Stimulated activated CD8-positive, alpha-beta memory T cell treated with anti-CD3 and anti-CD28 coated beads, Interleukin-12 subunit alpha, Interleukin-12 subunit beta, amount 100 ng/mL, for 24 hours (primary cell): Measurements from ENCODE around the gene FAM162A.
A peak's percentile ranks its signal among the peaks of the same experiment; 100 is the strongest.

Experiments used
- DNase-seq: peaks from one replicate; pipeline ENCODE4 v3.0.0-alpha.2; 2020; ENCODE audit errors: extremely low read depth

The FAM162A gene

DNA sequence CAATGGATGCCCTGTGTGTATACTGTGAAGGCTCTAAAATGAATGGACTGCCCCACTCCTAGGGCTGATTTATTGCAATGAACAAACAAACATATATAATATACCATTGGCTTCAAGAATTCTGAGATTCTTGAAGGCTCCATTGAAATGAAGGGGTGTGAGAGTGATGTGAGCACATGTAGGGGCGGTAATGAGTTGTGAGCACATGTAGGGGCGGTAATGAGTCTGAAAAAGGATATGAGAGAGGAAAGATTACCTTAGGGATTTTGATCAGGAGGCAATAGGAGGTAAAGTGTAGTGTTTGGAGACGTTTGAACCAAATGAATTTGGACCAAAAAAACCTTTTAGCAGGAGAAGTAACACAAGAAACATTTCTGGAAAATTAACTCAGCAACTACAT is 3.7 kb downstream of the FAM162A start:
- DNase-seq: no peak

DNA sequence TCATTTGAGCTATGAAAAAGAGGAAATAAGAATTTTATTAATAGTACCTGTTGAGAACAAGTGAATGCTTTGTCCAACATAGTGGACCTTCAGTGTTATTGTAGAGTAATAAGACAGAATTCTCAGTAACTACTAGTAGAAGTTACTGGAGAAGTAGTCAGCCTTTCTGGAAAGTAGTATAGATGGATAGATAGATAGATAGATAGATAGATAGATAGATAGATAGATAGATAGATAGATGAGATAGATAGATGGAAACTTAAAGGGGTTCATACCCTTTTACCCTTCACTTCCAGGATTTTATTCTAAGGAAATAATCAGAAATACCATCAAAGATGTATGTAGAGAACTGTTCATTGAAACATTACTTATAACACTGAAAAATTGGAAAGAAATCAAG is 5.2 kb downstream of the FAM162A start:
- no peak for DNase-seq

DNA sequence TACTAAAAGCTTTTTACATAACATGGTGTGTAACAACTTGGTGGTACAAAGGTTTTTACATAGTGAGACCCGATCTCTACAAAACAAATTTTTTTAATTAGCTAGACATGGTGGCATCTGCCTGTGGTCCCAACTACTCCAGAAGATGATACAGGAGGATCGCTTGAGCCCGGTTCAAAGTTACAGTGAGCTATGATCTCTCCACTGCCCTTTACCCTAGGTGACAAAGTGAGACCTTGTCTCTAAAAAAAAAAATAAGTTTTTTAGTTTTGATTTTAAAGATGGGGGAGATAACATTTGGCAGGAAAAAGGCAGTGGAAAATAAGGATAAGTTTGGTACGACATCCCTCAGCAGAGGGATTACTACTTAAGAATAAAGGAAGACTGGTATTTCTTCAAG is 5.9 kb downstream of the FAM162A start:
- no peak for DNase-seq

DNA sequence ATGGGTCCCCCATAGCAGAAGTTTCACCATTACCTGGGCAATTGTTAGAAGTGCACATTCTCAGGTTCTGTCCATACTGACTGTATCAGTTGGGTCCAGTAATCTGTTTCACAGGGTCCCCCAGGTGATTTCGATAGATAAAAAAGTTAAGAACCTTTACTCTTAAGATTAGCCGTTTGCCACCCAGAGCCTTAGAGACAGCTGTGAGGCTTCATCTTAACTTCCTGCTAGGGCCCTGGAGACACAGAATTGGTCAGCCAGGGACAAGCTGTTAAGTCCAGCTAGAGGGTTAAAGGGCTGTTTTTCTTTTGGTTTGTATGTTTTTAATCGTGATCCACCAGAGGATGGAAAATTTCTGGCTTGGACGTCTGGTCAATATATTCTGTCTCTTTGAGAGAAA is 6.7 kb downstream of the FAM162A start:
- no peak for DNase-seq

DNA sequence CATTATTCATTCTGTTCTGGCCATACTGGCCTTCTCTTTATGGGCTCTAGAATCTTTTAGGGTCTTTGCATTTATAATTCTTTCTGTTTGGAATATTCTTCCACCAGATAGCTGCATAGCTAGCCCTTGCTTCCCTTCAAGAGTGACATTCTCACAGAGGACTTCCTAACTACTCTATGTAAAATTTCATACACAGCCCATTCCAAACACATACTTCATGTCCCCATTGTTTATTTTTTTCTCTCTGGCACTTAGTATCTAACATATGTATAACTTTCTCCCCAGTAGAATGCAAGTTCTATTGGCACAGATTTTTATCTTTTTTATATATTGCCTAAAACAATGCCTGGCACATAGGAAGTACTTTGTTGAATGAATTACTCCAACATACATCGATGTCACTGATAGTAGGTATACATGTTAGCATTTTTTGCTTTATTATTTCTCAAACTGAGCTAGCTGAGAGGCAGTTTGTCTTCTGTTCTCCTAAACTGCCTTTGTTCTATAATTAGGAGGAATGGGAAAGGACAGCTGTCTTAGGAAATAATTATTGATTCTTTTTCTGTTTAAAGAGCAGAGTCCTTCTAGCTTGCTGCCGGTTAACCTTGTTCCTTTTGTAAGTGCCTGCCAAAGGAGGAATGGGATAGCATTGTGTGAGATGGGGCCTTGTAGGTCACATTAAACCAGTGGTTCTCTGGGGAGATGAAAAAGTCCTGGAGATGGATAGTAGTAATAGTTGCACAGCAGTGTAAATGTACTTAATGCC is 7.9 kb downstream of the FAM162A start:
- no peak for DNase-seq

DNA sequence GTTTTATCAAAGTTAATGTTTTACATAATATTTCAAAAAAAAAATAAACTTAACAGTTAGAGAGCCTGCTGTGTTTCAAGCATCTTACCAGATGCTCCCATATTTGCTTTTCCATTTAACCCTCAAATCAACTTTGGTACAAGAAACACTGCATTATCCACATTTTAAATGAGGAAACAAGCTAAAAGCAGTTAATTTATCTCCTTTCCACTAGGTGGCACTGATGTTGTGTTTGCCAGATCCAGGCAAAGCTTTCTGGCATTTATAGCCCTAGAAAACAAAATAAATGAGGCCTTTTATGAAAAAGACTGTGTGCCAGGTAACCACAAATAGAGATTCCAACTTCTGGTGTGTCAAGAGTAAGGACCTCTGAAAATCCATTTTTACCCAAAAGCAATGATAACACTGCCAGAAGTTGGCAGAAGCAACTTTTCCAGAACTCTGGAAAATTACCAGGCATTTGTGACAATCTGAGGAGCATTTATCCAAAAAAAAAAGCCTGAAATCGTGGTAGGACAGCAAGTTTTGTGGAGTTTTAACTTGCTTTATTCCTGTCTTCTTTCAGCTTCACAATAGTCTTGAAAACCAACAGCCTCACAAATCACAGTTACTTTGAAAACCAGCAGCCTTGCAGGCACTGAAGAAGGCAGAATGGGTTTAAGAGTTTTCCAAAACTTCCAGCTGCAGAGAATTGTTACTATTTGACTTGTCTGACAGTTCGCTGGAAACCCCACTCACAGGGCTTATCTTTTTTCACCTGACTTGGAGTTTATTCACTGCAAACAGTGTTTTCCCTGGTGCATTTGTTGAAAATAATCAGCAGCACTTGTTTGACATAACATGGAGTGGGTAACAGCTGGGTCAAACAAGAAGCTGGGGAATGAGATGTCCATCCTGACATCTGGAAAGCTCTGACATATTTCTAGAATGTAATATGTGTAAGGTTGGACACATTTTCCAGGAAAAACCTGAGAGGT is 9.2 kb downstream of the FAM162A start:
- no peak for DNase-seq

DNA sequence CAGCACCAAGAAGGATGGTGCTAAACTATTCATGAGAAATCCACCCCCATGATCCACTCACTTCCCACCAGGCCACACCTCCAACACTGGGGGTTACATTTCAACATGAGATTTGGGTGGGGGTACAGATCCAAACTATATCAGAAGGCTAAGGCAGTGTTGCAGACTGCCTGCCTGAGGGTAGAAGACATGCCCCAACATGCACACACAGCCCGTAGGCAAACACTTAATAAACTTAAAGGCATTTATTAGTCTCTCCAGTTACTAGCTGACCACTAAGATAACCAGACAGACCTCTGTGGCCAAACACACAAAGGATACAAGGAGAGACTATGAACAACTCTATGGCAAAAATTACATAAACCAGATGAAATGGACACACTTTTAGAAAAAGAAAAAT is 10.2 kb downstream of the FAM162A start:
- no peak for DNase-seq

DNA sequence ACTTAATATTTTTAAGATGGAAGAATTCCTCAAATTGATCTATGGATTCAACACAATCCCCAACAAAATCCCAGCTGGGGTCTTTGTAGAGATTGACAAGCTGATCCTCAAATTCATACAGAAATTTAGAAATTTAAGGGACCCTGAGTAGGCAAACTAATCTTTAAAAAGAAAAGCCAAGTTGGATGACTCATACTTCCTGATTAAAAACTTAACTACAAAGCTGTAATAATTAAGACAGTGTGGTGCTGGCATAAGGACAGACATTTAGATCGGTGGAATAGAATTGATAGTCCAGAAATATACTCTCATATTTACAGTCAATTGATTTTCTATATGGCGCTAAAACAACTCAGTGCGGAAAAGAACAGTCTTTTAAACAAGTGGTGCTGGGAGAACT is 11.6 kb downstream of the FAM162A start:
- DNase-seq: no peak

DNA sequence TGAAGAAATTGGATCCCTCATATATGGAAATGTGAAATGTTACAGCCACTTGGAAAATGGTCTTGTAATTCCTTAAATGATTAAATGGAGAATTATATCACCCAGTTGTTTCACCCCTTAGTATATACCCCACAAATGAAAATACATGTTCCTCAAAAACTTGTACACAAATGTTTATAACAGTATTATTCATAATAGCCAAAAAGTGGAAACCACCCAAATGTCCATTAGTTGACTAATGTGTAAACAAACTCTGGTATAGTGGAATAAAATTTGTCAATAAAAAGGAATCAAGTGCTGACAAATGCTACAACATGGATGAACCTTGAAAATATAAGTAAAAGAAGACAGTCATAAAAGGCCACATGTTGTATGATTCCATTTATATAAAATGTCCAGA is 12.5 kb downstream of the FAM162A start:
- no peak for DNase-seq

DNA sequence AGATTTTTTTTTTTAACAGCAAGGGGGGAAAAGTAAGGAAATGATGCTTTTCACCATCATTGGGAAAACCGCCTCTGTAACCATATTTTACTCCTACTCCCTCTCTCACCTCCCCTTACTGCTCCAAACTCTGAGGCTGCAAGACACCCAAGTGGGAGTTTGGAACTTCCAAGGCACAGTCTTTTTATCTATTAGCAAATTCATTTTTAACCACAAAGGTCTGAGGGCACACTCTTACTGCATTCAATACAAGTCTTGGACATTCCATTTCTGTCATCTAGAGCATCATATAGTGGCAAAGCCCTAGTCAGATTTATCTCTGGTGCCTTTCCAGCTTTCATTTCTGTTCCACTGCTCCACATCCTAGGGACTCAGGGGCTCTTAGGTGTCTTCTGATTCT is 13.2 kb downstream of the FAM162A start:
- no peak for DNase-seq

DNA sequence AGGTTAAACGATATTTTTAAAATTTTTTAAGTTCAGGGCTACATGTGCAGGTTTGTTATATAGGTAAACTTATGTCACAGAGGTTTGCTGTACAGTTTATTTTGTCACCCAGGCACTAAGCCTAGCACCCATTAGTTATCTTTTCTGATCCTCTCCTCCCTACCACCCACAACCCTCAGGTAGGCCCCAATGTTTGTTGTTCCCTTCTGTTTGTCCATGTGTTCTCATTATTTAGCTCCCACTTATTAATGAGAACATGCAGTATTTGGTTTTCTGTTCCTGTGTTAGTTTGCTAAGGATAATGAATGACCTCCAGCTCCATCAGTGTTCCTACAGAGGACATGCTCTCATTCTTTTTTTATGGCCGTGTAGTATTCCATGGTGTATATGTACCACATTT is 14.9 kb downstream of the FAM162A start:
- no peak for DNase-seq

DNA sequence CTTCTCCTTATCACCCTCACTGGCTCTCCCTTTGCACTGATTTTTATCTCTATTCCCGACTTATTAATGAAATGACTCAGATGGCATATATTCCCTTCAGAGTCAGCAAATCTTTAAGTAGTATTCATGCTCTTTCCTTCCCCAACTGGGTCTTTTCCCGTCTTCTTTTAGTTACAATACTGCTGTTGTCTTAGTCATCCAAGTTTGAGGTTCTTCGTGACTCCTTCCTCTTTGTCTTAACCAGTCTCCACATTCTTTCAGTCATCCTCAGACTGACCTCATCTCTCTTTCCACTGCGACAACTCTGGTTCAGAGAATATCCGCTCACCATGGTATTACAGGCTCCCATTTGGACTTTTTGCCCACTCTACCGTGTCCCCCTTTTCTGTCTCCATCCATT is 19.5 kb downstream of the FAM162A start:
- DNase-seq: no peak

DNA sequence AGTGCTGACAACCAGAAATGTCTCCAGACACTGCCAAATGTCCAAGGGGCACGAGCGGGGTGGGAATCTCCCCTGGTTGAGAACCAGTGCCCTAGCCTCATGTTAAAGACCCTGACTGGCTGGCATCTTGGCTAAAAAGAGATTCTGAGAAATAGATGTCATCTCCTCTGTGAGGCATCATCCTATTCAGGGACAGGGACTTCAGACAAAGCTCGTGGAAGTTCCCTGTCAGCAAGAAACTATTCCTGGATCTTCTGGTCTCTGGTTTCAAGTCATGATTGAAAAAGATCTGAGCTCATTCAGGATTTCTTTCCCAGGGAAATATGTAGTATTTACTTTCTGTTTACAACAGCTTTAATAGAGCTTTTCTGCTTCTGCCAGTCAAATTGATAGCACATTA is 21.0 kb downstream of the FAM162A start:
- no peak for DNase-seq

DNA sequence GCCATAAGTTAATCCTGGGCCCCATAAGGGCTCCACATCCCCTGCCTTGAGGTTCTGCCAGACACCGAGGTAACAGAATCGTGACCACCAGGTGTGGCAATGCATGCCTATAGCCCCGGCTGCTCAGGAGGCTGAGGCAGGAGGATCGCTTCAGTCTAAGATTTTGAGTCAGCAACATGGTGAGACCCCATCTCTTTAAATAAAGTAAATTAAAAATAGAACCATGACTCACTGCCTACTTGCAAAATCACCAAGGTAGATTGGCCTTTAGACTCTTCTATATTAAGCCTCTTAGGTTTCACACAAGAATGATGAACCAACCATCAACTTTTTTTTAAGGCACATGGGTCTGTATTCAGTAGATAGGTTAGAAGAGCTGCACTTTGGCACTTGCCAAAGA is 22.2 kb downstream of the FAM162A start:
- no peak for DNase-seq

DNA sequence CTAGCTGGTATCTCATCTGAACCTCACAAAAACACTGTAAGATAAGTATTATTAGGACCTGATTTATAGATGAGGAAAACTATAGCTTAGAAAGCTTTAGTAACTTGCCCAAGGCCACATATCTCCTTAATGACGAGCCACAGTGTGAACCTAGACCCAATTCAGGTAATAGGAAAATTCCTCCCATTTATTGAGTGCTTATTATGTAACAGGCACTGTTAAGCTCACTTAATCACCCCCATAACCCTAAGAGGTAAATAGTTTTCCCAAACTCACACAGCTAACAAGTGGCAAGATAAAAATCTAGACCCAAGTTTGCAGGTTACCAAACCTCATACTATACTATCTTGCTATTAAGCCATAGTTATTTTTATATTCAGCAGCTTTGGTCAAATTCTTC is 24.0 kb downstream of the FAM162A start:
- DNase-seq: no peak

DNA sequence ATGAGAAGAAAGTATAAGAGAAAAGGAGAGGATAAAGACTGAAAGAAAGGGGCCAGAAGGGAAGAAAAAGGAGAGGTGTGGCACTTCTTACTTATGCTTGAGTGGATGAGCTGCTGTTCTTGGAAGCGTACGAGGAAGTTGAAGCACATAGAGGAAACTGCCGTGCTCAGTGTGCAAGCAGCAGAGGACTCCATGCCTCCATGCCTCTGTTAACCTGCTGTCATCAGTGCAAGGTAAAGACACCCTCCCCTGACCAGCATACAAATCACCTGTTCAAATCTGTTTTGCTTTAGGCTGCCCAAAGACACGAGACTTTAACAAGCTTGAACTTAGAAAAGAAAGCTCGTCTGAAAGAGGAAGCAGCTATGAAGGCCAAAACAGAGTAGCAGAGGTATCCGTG is 25.5 kb downstream of the FAM162A start:
- DNase-seq: no peak

DNA sequence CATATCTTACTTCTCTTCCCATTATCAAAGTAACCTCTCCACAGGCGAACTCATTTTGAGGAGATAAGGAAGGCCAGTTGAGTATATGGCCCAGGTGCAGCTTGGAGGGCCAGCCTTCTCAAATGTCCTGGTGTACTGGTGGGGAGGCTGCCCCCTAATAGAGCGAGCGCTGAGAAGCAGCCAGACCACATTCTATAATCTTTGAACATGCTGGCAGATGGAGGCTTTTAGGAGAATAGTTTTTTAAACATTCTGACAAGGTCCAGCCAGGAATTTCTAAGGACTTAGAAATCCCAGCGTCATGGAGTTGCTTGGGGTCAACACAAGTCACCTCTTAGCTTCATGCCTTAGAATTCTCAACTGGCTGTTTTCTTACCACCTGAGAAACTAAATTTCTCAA is 26.1 kb downstream of the FAM162A start:
- DNase-seq: no peak

DNA sequence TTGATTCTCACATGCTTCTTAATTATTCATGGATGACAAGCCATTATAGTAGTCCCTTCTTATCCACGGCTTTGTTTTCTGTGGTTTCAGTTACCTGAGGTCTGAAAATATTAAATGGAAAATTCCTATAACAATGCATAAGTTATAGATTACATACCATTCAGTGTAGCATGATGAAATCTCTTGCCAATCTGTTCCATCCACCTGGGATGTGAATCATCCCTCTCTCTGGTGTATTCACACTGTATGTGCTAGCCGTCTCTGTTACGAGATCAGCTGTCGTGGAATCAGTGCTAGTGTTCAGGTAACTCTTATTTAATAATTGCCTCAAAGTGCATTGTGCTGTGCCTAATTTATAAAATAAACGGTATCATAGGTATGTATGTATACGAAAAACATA is 26.7 kb downstream of the FAM162A start:
- DNase-seq: no peak

DNA sequence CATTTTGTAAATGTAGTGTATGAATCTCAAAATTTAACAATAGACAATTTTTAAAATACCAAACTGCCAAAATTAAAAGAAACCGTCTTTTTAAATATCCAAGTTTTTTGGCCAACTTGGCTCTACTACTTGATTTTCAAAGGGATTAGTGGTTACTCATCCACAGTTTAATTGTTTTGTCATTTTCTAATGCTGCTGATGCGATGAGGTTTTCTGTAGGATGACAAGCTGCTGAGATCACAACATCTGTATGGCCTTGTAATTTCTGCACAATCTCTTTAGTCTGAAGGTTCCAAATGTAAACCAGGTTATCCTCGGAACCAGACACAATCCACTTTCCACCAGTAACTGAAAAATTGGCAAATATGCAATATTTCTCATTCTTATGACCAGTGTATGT is 30.4 kb downstream of the FAM162A start:
- no peak for DNase-seq

DNA sequence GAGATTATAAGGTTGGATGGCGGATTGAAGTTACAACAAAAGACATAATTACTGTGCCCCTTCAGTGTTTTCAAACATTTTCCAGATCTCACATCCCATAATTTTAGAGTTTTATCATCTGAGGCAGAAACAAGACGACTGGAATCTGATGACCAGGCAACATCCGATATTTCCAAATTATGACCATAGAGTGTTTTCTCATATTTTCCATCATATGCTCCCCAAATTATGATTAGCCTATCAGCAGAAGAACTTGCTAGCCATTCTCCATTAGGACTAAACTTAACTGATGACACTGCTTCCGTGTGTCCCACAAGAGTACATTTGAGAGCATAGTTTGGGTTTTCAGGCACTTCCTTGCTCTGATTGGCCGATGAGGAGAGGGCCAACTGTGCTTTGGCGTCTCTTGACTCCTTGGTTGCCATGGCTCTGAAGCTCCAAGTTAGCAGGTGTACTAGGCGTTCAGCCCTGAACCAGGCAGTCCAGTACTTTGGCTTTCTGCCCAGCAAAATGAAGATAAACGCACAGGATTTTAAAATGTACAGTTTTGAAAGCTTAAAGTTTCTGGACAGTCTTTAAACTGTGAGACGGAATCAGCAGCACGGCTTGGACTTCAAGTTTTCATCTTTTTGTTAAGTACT is 31.2 kb downstream of the FAM162A start:
- DNase-seq: no peak

DNA sequence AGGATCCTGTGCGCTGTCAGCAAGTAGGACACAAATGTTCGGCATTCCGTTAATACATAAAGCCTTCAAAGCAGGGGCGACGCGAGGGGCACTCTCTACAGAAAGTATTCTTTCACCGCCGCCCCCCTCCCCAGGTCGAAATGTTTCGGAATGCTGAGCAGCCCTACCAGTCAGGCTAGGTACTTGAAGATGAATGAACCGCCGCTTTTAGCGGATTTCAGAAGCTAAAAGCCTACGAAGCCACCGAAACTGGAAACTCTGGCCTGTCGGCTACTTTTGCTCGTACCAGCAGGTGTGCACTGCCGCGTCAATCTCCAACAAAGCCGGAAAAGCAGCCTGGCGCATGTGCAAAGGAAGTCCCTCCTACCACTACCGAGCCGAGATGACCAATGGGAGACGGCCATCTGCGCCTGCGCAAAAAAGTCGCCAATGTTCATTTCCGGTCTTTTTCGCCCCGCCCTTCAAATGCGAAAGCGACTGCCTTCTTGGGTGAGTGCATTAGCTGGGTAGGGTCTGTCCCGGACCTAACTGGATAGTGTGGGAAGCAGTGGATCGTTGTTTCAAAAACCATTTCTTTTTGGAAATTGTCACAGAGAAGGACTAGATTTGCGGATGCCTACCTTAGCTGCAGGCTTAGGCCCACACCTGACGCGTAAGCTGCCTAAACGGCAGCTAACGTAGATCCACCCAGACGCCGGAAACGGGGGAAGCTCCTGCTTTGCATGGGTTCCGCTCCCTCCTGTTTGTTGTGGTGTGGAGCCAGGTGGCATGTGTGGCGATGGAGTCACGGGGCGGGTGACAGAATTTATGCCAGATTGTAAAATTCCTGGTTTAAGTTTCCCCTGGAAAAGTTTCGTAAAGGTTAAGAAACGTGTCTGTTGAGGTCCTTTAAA is 32.0 kb downstream of the FAM162A start, which contains the start of gene WDR5B:
Gene WDR5B, minus strand, starts transcription at position 301 of the 893 bp plus-strand sequence. CDS start 534 bp downstream, outside the sequence.
- DNase-seq: peak; percentile 93
